Pancreas (tissue), 10 donors: Measurements from ENCODE around the gene RHBDD1. TPM values are rescaled to one million over a fixed set of nuclear protein-coding genes. Genes with fewer than 3 reads are reported as not detected.
"Not testable (repeated sequence)": the region's sequence is repeated elsewhere in the genome, so short reads cannot be mapped to it uniquely, and the experiment has no call there.

Experiments
- ATAC-seq, 4 donors: fragments of 200-7000 bp; cut with Tn5 transposase; one replicate each; pipeline versions ENCODE4 v1.8.0 to v1.9.1; 2020; ENCODE audit warnings: mild to moderate bottlenecking in 4 of 4, moderate library complexity in 4 of 4
- DNase-seq, 6 donors: peaks; one replicate each; pipeline ENCODE4 v3.0.0-alpha.2; 2020
- FAIRE-seq: peaks from 2 replicates; lab custom pipeline; 2012; peaks lifted over from hg19 to GRCh38; lab: Jason Lieb, UNC
- H3K27ac ChIP-seq, 4 donors: fragments of 200-600 bp; sonication (generic); 1 replicate in 3 of 4; 2 replicates in 1 of 4; pipeline versions ENCODE4 v1.5.0 to v1.8.0; 2020
- H3K27me3 ChIP-seq, 4 donors: fragments of 200-600 bp; one replicate each; pipeline ENCODE4 v1.8.0; 2021
- H3K36me3 ChIP-seq, 3 donors: fragments of 200-600 bp; sonication (generic) in 1 of 3; one replicate each; pipeline versions ENCODE4 v1.5.0 to v1.8.0; 2020 to 2021
- H3K4me1 ChIP-seq, 3 donors: fragments of 200-600 bp; one replicate each; pipeline ENCODE4 v1.8.0; 2021
- H3K4me3 ChIP-seq, 4 donors: fragments of 200-600 bp; sonication (generic) in 2 of 4; one replicate each; pipeline versions ENCODE4 v1.5.0 to v1.8.0; 2020 to 2021
- H3K9me3 ChIP-seq, 4 donors: fragments of 200-600 bp; one replicate each; pipeline ENCODE4 v1.8.0; 2021
- WGBS, 2 donors: extraction: QIAGEN DNeasy Blood & Tissue Kit; methylation state at CpG; one replicate each; pipeline ENCODE4 v1.1.7; 2013; 5-methylcytosine and 5-hydroxymethylcytosine counted together
- intact Hi-C, 3 donors: fragments of 100-400 bp; cut with DNase I; formaldehyde crosslinking; loops; one replicate each; pipeline versions ENCODE4 v1.11.1 to v1.14.2; 2022
- polyA plus RNA-seq, 2 donors: library from polyadenylated mRNA; stranded (reverse); fragments of 200-250 nt; gene quantifications; one replicate each; pipeline ENCODE4 v1.2.3, GENCODE V29; 2013
- total RNA-seq, 6 donors: library from RNA; stranded (reverse); fragmentation: NEBNext Ultra II Directional in 4 of 6; extraction: Animal tissue kit (Norgen Biotek cat#: 25700) in 4 of 6; gene quantifications; one replicate each; pipeline versions ENCODE4 v1.2.1 to v1.2.4, GENCODE V29; 2021 to 2023
- TF ChIP-seq, protein P1 (sequence below), 4 donors: fragments of 200-600 bp; sonication (generic) in 3 of 4; IDR thresholded peaks; one replicate each; pipeline versions ENCODE4 v1.5.0 to v1.8.0; 2021; ENCODE audit warnings: antibody characterized with exemption in 4 of 4
- donor health status: healthy with polysubstance abuse.
- donor health status: DM: no; HTN: no; CAD: no; lungs with moderate emphysema.
- donor health status: DM: no; HTN: no; CAD: no.
- donor health status: control.
- donor health status: control.
- donor health status: Bipolar disorder and iron deficiency.
- donor health status: DM: yes; HTN: yes; CAD: no.
- donor health status: DM: no; HTN: no; CAD: no.
- donor health status: DM: no; HTN: no; CAD: no.
- donor health status: DM: yes; HTN: yes; CAD: no.

The RHBDD1 gene
- total and polyA plus RNA-seq, 8 donors: 3.5 to 28.9 (median 20.1) TPM

DNA sequence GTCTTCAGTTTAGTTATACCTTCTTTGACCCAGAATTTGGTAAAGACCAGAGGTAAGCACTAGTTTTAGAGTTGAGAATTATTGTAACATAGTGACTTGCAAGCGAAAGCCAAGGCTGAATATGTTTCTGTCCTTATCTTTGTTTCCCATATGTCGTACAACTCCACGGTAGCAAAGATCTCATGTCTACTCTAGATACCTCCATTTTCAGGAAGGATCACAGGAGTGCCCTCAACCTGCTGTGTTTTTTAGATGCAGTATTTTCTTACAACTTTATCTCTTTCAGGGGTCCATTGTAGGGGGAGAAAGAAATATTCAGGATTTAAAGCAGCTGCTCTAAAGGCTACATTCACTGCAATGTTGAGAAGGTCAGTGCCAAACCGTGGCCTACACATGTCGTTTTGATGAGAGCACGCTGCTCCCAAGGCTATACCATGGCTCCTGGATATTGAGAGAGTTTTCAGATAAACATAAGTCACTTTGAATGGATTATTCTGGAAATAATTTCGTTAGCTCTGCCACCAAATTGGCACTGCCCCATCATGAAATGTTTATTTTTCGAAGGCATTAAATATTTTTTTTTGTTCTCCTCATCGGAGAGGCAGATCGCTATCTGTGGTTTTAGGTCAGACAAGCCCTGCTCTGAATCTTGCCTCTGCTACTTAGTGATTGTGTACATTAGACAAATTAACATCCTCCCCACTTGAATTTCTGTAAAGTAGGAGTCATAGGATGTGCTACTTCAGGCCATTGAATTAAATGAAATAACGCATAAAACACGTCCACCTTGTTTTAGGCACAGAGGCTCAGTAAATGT is 2.1 kb downstream of the RHBDD1 start:
- TF ChIP-seq, protein P1, sequence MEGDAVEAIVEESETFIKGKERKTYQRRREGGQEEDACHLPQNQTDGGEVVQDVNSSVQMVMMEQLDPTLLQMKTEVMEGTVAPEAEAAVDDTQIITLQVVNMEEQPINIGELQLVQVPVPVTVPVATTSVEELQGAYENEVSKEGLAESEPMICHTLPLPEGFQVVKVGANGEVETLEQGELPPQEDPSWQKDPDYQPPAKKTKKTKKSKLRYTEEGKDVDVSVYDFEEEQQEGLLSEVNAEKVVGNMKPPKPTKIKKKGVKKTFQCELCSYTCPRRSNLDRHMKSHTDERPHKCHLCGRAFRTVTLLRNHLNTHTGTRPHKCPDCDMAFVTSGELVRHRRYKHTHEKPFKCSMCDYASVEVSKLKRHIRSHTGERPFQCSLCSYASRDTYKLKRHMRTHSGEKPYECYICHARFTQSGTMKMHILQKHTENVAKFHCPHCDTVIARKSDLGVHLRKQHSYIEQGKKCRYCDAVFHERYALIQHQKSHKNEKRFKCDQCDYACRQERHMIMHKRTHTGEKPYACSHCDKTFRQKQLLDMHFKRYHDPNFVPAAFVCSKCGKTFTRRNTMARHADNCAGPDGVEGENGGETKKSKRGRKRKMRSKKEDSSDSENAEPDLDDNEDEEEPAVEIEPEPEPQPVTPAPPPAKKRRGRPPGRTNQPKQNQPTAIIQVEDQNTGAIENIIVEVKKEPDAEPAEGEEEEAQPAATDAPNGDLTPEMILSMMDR (IDR thresholded peaks at IDR 0.05): no peak
- WGBS, 2 donors: 59 to 61% methylated on average over 12 of the region's 12 CpGs
- FAIRE-seq (no peak), ATAC-seq (no peak), DNase-seq (no peak)
- H3K4me3 ChIP-seq: no peak overlapping the region
- no peaks in the 10 kb centered on the region for H3K27me3 ChIP-seq
- intact Hi-C loops: no loop called here
- H3K27ac ChIP-seq: no peak overlapping the region
- peaks cover 0 to 6% (median 0%) of the 10 kb centered on the region in 3 donors for H3K36me3 ChIP-seq
- H3K9me3 ChIP-seq: no peaks in the 10 kb centered on the region
- H3K4me1 ChIP-seq: peaks cover 10 to 20% (median 16%) of the 10 kb centered on the region in 3 donors

DNA sequence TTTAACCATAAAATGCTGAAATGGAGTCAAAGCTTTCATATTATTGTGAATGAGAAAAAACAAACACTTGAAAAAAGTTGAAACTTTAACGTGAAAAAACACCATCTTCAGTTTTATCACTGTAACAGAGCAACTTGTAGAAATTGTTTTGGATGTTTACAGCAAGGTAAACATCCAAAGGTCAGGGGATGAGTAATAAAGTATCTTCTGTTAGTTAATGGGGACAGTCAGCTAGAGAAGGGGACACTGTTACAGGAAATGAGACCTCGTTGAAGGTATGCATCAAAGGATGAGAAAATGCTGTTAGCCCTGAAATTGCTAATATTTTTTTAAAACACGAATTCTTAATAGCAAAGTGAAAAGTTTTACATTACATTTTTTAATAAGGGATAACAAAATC is 2.9 kb downstream of the RHBDD1 start:
- ATAC-seq: no peak
- no peak overlapping the region for H3K27ac ChIP-seq
- 78 to 81% methylated on average over 3 of the region's 3 CpGs for WGBS, 2 donors
- TF ChIP-seq, protein P1 (IDR thresholded peaks at IDR 0.05): no peak
- no peak for DNase-seq
- H3K36me3 ChIP-seq: peaks cover 0 to 6% (median 0%) of the 10 kb centered on the region in 3 donors
- no peak for FAIRE-seq
- no peaks in the 10 kb centered on the region for H3K9me3 ChIP-seq
- no peaks in the 10 kb centered on the region for H3K27me3 ChIP-seq
- no peak overlapping the region for H3K4me3 ChIP-seq
- intact Hi-C loops: no loop called here
- H3K4me1 ChIP-seq: peaks cover 10 to 20% (median 16%) of the 10 kb centered on the region in 3 donors

DNA sequence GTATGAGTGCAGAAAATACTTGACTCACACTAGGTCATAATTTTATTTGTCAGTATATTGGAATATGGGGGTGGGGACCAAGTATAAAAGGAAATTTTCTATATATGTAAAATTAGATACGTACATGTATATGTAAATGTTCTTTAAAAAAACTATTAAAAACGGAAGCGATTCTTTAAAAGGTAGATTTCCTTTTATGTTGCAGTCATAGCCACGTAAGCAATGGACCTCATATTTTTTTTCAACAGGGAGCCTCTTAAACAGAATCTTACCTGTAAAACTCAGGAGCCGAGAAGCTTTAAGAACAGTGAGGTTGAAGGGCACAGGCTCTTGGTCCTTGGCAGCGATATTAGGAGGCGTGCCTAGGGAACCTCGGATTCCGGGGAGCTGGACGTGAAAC is 3.3 kb downstream of the RHBDD1 start:
- Histone ChIP-seq H3K27me3 (no peaks in the 10 kb centered on the region), H3K4me1 (peaks cover 10 to 19% (median 16%) of the 10 kb centered on the region in 3 donors), H3K9me3 (no peaks in the 10 kb centered on the region), H3K4me3 (no peak overlapping the region), H3K27ac (no peak overlapping the region), H3K36me3 (peaks cover 0 to 6% (median 0%) of the 10 kb centered on the region in 3 donors)
- DNase-seq: no peak
- intact Hi-C loops: no loop called here
- no peak for ATAC-seq
- TF ChIP-seq, protein P1 (IDR thresholded peaks at IDR 0.05): no peak
- 87 to 93% methylated on average over 10 of the region's 10 CpGs for whole genome bisulfite sequencing, 2 donors
- no peak for FAIRE-seq

DNA sequence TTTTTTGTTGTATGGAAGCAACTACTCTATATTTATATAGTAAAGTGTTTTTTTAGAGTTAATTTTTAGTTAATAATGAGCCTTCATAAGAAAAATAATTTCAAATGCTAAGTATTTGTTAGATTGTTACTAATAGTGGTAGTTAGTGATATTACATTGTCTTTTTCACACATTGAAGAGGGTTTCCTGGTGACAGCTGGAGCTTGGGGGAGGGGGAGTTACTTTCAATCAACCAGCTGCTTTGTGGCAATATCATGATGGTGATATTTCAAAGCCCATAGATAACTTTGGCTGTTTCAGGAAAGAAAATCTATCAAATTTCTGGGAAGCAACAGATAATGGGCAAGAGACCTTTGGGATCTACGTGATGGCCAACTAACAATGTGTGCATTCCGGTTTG is 4.1 kb downstream of the RHBDD1 start:
- Histone ChIP-seq H3K9me3 (no peaks in the 10 kb centered on the region), H3K36me3 (peaks cover 0 to 6% (median 0%) of the 10 kb centered on the region in 3 donors), H3K4me3 (no peak overlapping the region), H3K27ac (no peak overlapping the region), H3K27me3 (no peaks in the 10 kb centered on the region), H3K4me1 (peaks cover 10 to 12% (median 10%) of the 10 kb centered on the region in 3 donors)
- no peak for ATAC-seq
- WGBS, 2 donors: 97 to 100% methylated on average over 2 of the region's 2 CpGs
- no peak for FAIRE-seq
- TF ChIP-seq, protein P1 (IDR thresholded peaks at IDR 0.05): no peak
- intact Hi-C loops: no loop called here
- DNase-seq: no peak

DNA sequence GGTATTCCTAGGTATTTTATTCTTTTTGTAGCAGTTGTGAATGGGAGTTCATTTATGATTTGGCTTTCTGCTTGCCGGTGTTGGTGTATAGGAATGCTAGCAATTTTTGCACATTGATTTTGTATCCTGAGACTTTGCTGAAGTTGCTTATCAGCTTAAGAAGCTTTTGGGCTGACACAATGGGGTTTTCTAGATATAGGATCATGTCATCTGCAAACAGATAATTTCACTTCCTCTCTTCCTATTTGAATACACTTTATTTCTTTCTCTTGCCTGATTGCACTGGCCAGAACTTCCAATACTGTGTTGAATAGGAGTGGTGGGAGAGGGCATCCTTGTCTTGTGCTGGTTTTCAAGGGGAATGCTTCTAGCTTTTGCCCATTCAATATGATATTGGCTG is 7.1 kb downstream of the RHBDD1 start:
- H3K4me3 ChIP-seq, H3K9me3 ChIP-seq, H3K27ac ChIP-seq, ATAC-seq, H3K27me3 ChIP-seq, intact Hi-C loops, DNase-seq, H3K36me3 ChIP-seq, FAIRE-seq, H3K4me1 ChIP-seq: not testable (repeated sequence)
- 97 to 98% methylated on average over 1 of the region's 1 CpG for WGBS, 2 donors
